ENCODE data around the gene AOPEP.

The AOPEP gene

DNA sequence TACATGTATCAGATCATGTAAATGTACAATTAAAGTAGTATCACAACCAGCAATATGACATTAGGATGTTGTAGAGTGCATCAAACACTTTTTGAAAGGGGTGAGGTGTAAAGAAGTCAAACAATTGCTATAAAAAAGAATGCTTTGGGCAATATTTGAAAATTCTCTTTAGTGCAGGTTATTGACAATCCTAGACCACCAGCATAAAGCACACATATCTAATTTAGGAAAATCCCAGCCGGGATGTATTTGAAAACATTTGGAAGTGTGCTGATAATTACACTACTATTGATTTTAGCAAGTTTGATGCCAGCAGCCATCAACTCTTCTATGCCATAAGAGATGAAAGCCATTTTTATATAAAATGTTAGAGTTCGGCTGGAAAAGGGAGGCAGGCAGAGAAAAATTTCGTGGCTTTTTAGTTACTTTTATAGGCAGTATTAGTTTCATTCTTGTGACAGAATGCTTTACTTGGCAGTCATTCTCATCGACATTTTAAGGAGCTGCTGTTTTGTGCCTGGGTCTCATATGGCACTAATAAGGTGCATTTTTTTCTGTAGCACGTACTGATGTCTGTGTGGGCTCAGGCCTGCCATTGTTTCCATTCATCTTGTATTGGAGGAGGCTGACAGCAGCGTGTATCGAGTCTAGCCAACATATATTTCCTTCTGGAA is 285.7 kb downstream of the AOPEP start:
- no peak for TF ChIP-seq EZH2phosphoT487 (IDR thresholded peaks at IDR 0.05; ENCODE audit: borderline replicate concordance)
- TF ChIP-seq, protein P1, sequence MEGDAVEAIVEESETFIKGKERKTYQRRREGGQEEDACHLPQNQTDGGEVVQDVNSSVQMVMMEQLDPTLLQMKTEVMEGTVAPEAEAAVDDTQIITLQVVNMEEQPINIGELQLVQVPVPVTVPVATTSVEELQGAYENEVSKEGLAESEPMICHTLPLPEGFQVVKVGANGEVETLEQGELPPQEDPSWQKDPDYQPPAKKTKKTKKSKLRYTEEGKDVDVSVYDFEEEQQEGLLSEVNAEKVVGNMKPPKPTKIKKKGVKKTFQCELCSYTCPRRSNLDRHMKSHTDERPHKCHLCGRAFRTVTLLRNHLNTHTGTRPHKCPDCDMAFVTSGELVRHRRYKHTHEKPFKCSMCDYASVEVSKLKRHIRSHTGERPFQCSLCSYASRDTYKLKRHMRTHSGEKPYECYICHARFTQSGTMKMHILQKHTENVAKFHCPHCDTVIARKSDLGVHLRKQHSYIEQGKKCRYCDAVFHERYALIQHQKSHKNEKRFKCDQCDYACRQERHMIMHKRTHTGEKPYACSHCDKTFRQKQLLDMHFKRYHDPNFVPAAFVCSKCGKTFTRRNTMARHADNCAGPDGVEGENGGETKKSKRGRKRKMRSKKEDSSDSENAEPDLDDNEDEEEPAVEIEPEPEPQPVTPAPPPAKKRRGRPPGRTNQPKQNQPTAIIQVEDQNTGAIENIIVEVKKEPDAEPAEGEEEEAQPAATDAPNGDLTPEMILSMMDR (conservative IDR thresholded peaks at IDR 0.05; ENCODE audit: low read length), result no peak
- Histone ChIP-seq H3K9me3 (ENCODE audit: insufficient read depth, low read depth, low read length) (no peaks in the 10 kb centered on the region), H3K79me2 (ENCODE audit: insufficient read depth, low read length) (no peaks in the 10 kb centered on the region), H3K9ac (ENCODE audit: low read depth, low read length, poor library complexity, severe bottlenecking) (no peak overlapping the region), H2AFZ (ENCODE audit: low read length) (no peak overlapping the region), H3K27me3 (ENCODE audit: insufficient read depth, low read length, poor library complexity, severe bottlenecking) (no peaks in the 10 kb centered on the region), H3K4me2 (ENCODE audit: low read depth, low read length, poor library complexity, severe bottlenecking) (no peak overlapping the region), H4K20me1 (ENCODE audit: insufficient read depth, low read length, poor library complexity, severe bottlenecking) (no peaks in the 10 kb centered on the region), H3F3A (ENCODE audit: low read depth) (no peaks in the 10 kb centered on the region), H3K36me3 (ENCODE audit: insufficient read depth, low read length) (no peaks in the 10 kb centered on the region), H3K9me2 (replicated peaks; ENCODE audit: low read depth, low read length) (no peaks in the 10 kb centered on the region), H3K4me1 (ENCODE audit: insufficient read depth, low read length, poor library complexity, severe bottlenecking) (no peaks in the 10 kb centered on the region), H3K4me3 (ENCODE audit: low read length, poor library complexity, severe bottlenecking) (no peak overlapping the region)

DNA sequence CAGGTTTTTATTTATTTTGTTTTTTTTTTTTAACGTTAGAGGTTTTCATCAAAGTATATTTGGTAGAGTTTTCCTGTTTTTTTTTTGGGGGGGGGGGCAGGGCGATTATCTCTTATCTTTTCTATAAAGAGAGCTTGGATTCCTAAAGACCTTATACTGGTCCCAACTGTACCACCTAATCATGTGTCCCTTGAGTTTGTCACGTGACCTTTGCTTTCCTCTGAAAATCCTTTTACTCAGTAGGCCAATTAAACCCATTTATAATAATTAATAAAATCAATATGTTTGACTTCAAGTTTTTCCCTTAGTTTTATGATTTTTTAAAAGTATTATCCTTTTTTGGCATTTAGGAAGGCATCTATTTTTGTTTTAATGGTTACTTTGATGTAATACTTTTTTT is 286.4 kb downstream of the AOPEP start:
- Histone ChIP-seq H3K4me1 (ENCODE audit: insufficient read depth, low read length, poor library complexity, severe bottlenecking) (no peaks in the 10 kb centered on the region), H3K9me3 (ENCODE audit: insufficient read depth, low read depth, low read length) (no peaks in the 10 kb centered on the region), H3K27me3 (ENCODE audit: insufficient read depth, low read length, poor library complexity, severe bottlenecking) (no peaks in the 10 kb centered on the region), H3K4me2 (ENCODE audit: low read depth, low read length, poor library complexity, severe bottlenecking) (no peak overlapping the region), H3K36me3 (ENCODE audit: insufficient read depth, low read length) (no peaks in the 10 kb centered on the region), H3K4me3 (ENCODE audit: low read length, poor library complexity, severe bottlenecking) (no peak overlapping the region), H4K20me1 (ENCODE audit: insufficient read depth, low read length, poor library complexity, severe bottlenecking) (no peaks in the 10 kb centered on the region), H3K9me2 (replicated peaks; ENCODE audit: low read depth, low read length) (no peaks in the 10 kb centered on the region), H3K9ac (ENCODE audit: low read depth, low read length, poor library complexity, severe bottlenecking) (no peak overlapping the region), H2AFZ (ENCODE audit: low read length) (no peak overlapping the region), H3F3A (ENCODE audit: low read depth) (no peaks in the 10 kb centered on the region), H3K79me2 (ENCODE audit: insufficient read depth, low read length) (no peaks in the 10 kb centered on the region)
- no peak for TF ChIP-seq EZH2phosphoT487 (IDR thresholded peaks at IDR 0.05; ENCODE audit: borderline replicate concordance)
- TF ChIP-seq, protein P1 (conservative IDR thresholded peaks at IDR 0.05; ENCODE audit: low read length), result no peak

DNA sequence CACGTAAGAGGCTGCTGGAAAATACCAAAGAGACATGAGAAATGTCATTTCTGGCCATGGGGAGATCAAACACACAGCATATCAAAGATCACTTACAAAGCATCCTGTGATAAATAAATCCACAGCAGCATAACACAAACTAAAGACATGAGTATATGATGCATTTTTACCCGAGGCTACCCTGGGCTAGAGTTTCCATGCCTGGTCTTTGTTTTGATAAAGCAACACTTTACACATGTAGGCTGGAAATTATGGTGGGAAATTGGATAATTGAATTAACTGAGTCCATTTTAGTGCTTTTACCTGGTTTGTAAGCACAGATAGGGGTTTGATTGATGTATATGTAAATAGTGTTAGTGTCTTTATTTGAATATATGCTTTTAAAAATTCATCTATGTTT is 288.4 kb downstream of the AOPEP start:
- no peak overlapping the region for H2AFZ ChIP-seq (ENCODE audit: low read length)
- no peaks in the 10 kb centered on the region for H3F3A ChIP-seq (ENCODE audit: low read depth)
- no peak overlapping the region for H3K4me3 ChIP-seq (ENCODE audit: low read length, poor library complexity, severe bottlenecking)
- no peaks in the 10 kb centered on the region for H4K20me1 ChIP-seq (ENCODE audit: insufficient read depth, low read length, poor library complexity, severe bottlenecking)
- H3K9me3 ChIP-seq (ENCODE audit: insufficient read depth, low read depth, low read length), result no peaks in the 10 kb centered on the region
- no peaks in the 10 kb centered on the region for H3K79me2 ChIP-seq (ENCODE audit: insufficient read depth, low read length)
- no peaks in the 10 kb centered on the region for H3K27me3 ChIP-seq (ENCODE audit: insufficient read depth, low read length, poor library complexity, severe bottlenecking)
- H3K9me2 ChIP-seq (replicated peaks; ENCODE audit: low read depth, low read length), result no peaks in the 10 kb centered on the region
- TF ChIP-seq, protein P1 (conservative IDR thresholded peaks at IDR 0.05; ENCODE audit: low read length), result no peak
- no peak for TF ChIP-seq EZH2phosphoT487 (IDR thresholded peaks at IDR 0.05; ENCODE audit: borderline replicate concordance)
- no peaks in the 10 kb centered on the region for H3K36me3 ChIP-seq (ENCODE audit: insufficient read depth, low read length)
- no peak overlapping the region for H3K9ac ChIP-seq (ENCODE audit: low read depth, low read length, poor library complexity, severe bottlenecking)
- no peak overlapping the region for H3K4me2 ChIP-seq (ENCODE audit: low read depth, low read length, poor library complexity, severe bottlenecking)
- no peaks in the 10 kb centered on the region for H3K4me1 ChIP-seq (ENCODE audit: insufficient read depth, low read length, poor library complexity, severe bottlenecking)
